ENCODE results near the gene KCNJ16.

KCNJ16 gene

GRCh38 chr17:70106551-70106950 lies 31.5 kb downstream of the KCNJ16 start:
- Histone ChIP-seq H3K4me1 (ENCODE audit: insufficient read depth, insufficient read length) (no peaks in the 10 kb centered on the region), H3K9ac (ENCODE audit: insufficient read length, low read depth) (no peak overlapping the region), H3K9me3 (ENCODE audit: insufficient read depth, low read length) (no peaks in the 10 kb centered on the region), H3K36me3 (ENCODE audit: insufficient read depth, insufficient read length, low read length) (no peaks in the 10 kb centered on the region), H3K4me3 (ENCODE audit: insufficient read length, low read depth) (no peak overlapping the region), H3K27me3 (ENCODE audit: insufficient read depth, insufficient read length) (no peaks in the 10 kb centered on the region)
- TF ChIP-seq YY1 (IDR thresholded peaks at IDR 0.05; ENCODE audit: insufficient read depth, insufficient read length) (no peak), SUZ12 (IDR thresholded peaks at IDR 0.05; ENCODE audit: extremely low read depth, insufficient read depth, insufficient read length) (no peak), ZNF274 (IDR thresholded peaks at IDR 0.05; ENCODE audit: low read depth, low read length) (no peak)
- no peak for DNase-seq (ENCODE audit: low read depth, low spot score)

DNA sequence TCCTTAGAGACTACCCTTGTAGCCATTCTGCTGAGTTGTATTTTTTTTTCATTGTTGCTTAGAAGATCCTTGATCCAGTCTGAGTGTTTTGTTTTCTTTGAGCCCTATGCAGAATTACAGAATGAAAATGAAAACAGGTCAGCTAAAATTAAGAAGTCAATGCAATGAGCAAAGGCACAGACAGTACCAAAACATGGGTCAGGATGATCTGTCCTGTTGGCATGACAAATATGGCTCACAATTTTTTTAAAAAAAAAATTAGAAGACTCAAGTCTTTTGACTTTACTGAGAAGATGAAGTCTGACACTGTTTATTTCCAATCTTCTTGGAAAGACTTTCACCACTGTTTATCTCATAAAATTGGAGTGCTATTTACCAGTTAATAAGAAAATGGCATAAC lies 32.4 kb downstream of the KCNJ16 start:
- Histone ChIP-seq H3K4me3 (ENCODE audit: insufficient read length, low read depth) (no peak overlapping the region), H3K9me3 (ENCODE audit: insufficient read depth, low read length) (no peaks in the 10 kb centered on the region), H3K9ac (ENCODE audit: insufficient read length, low read depth) (no peak overlapping the region), H3K27me3 (ENCODE audit: insufficient read depth, insufficient read length) (no peaks in the 10 kb centered on the region), H3K4me1 (ENCODE audit: insufficient read depth, insufficient read length) (no peaks in the 10 kb centered on the region), H3K36me3 (ENCODE audit: insufficient read depth, insufficient read length, low read length) (no peaks in the 10 kb centered on the region)
- TF ChIP-seq ZNF274 (IDR thresholded peaks at IDR 0.05; ENCODE audit: low read depth, low read length) (no peak), SUZ12 (IDR thresholded peaks at IDR 0.05; ENCODE audit: extremely low read depth, insufficient read depth, insufficient read length) (no peak), YY1 (IDR thresholded peaks at IDR 0.05; ENCODE audit: insufficient read depth, insufficient read length) (no peak)
- DNase-seq (ENCODE audit: low read depth, low spot score) = no peak

DNA sequence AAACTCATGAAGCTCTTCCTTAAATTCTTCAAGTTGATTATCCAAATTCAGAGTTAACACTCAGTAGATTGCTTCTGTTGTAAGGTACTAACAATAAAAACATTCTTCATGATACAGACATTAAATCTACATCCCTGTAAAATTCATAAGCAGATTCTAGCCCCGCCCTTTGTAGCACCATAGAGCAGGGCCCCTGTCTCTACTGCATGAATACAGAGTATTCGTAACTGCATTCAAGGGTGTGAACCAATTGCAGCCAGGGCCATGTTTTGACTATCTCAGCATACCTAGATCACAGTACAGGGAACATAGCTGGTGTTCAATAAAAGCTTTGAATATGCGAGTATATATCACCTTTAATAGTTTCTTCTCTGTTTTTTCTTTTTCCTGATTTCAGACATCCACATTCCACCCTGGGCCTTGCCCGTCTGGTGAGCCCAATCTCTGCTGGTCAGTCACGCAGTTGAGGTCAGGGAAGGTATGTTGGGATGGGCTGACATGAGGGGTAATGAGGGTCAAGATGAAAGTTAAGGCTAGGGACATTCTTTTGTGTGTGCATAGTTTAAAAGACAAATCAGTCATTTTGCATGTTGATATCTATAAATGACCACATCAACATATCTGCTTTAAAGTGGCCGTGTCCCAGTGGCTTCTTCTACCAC lies 33.0 kb downstream of the KCNJ16 start:
- Histone ChIP-seq H3K27me3 (ENCODE audit: insufficient read depth, insufficient read length) (no peaks in the 10 kb centered on the region), H3K4me1 (ENCODE audit: insufficient read depth, insufficient read length) (no peaks in the 10 kb centered on the region), H3K36me3 (ENCODE audit: insufficient read depth, insufficient read length, low read length) (no peaks in the 10 kb centered on the region)

GRCh38 chr17:70109497-70109896 lies 34.5 kb downstream of the KCNJ16 start:
- no peak overlapping the region for H3K9ac ChIP-seq (ENCODE audit: insufficient read length, low read depth)
- H3K4me1 ChIP-seq (ENCODE audit: insufficient read depth, insufficient read length) = no peaks in the 10 kb centered on the region
- TF ChIP-seq YY1 (IDR thresholded peaks at IDR 0.05; ENCODE audit: insufficient read depth, insufficient read length) (no peak), ZNF274 (IDR thresholded peaks at IDR 0.05; ENCODE audit: low read depth, low read length) (no peak), SUZ12 (IDR thresholded peaks at IDR 0.05; ENCODE audit: extremely low read depth, insufficient read depth, insufficient read length) (no peak)
- no peaks in the 10 kb centered on the region for H3K27me3 ChIP-seq (ENCODE audit: insufficient read depth, insufficient read length)
- no peaks in the 10 kb centered on the region for H3K36me3 ChIP-seq (ENCODE audit: insufficient read depth, insufficient read length, low read length)
- H3K4me3 ChIP-seq (ENCODE audit: insufficient read length, low read depth) = no peak overlapping the region
- no peaks in the 10 kb centered on the region for H3K9me3 ChIP-seq (ENCODE audit: insufficient read depth, low read length)
- DNase-seq (ENCODE audit: low read depth, low spot score) = no peak

More for the DNA sequence above, 33.0 kb downstream of the KCNJ16 start:
- no peak for DNase-seq (ENCODE audit: low read depth, low spot score)
- Histone ChIP-seq H3K9ac (ENCODE audit: insufficient read length, low read depth) (no peak overlapping the region), H3K4me3 (ENCODE audit: insufficient read length, low read depth) (no peak overlapping the region), H3K9me3 (ENCODE audit: insufficient read depth, low read length) (no peaks in the 10 kb centered on the region)
- TF ChIP-seq ZNF274 (IDR thresholded peaks at IDR 0.05; ENCODE audit: low read depth, low read length) (no peak), YY1 (IDR thresholded peaks at IDR 0.05; ENCODE audit: insufficient read depth, insufficient read length) (no peak), SUZ12 (IDR thresholded peaks at IDR 0.05; ENCODE audit: extremely low read depth, insufficient read depth, insufficient read length) (no peak)

- H3K4me1 ChIP-seq (ENCODE audit: insufficient read depth, insufficient read length) = no peaks in the 10 kb centered on the region
- H3K27me3 ChIP-seq (ENCODE audit: insufficient read depth, insufficient read length) = no peaks in the 10 kb centered on the region
- no peak for TF ChIP-seq ZNF274 (IDR thresholded peaks at IDR 0.05; ENCODE audit: low read depth, low read length)
- no peaks in the 10 kb centered on the region for H3K9me3 ChIP-seq (ENCODE audit: insufficient read depth, low read length)
- no peaks in the 10 kb centered on the region for H3K36me3 ChIP-seq (ENCODE audit: insufficient read depth, insufficient read length, low read length)
- no peak overlapping the region for H3K9ac ChIP-seq (ENCODE audit: insufficient read length, low read depth)
- H3K4me3 ChIP-seq (ENCODE audit: insufficient read length, low read depth) = no peak overlapping the region
- no peak for DNase-seq (ENCODE audit: low read depth, low spot score)
These were observed 35.4 kb downstream of the KCNJ16 start for GRCh38 chr17:70110443-70110880.

- no peak overlapping the region for H3K4me3 ChIP-seq (ENCODE audit: insufficient read length, low read depth)
- no peak overlapping the region for H3K9ac ChIP-seq (ENCODE audit: insufficient read length, low read depth)
- no peaks in the 10 kb centered on the region for H3K4me1 ChIP-seq (ENCODE audit: insufficient read depth, insufficient read length)
- no peaks in the 10 kb centered on the region for H3K27me3 ChIP-seq (ENCODE audit: insufficient read depth, insufficient read length)
- no peaks in the 10 kb centered on the region for H3K36me3 ChIP-seq (ENCODE audit: insufficient read depth, insufficient read length, low read length)
- TF ChIP-seq YY1 (IDR thresholded peaks at IDR 0.05; ENCODE audit: insufficient read depth, insufficient read length) (no peak), SUZ12 (IDR thresholded peaks at IDR 0.05; ENCODE audit: extremely low read depth, insufficient read depth, insufficient read length) (no peak), ZNF274 (IDR thresholded peaks at IDR 0.05; ENCODE audit: low read depth, low read length) (no peak)
- no peak for DNase-seq (ENCODE audit: low read depth, low spot score)
- no peaks in the 10 kb centered on the region for H3K9me3 ChIP-seq (ENCODE audit: insufficient read depth, low read length)
These were observed 36.2 kb downstream of the KCNJ16 start for GRCh38 chr17:70111201-70111600.

GRCh38 chr17:70114405-70114804 lies 39.4 kb downstream of the KCNJ16 start:
- H3K27me3 ChIP-seq (ENCODE audit: insufficient read depth, insufficient read length) = no peaks in the 10 kb centered on the region
- no peak for DNase-seq (ENCODE audit: low read depth, low spot score)
- H3K4me1 ChIP-seq (ENCODE audit: insufficient read depth, insufficient read length) = no peaks in the 10 kb centered on the region
- peaks cover 7% of the 10 kb centered on the region; the same call in 1 of the 2 replicates for H3K9me3 ChIP-seq (ENCODE audit: insufficient read depth, low read length)
- H3K9ac ChIP-seq (ENCODE audit: insufficient read length, low read depth) = no peak overlapping the region
- TF ChIP-seq YY1 (IDR thresholded peaks at IDR 0.05; ENCODE audit: insufficient read depth, insufficient read length) = no peak
- no peak for TF ChIP-seq SUZ12 (IDR thresholded peaks at IDR 0.05; ENCODE audit: extremely low read depth, insufficient read depth, insufficient read length)
- TF ChIP-seq ZNF274 (IDR thresholded peaks at IDR 0.05; ENCODE audit: low read depth, low read length) = no peak
- no peak overlapping the region for H3K4me3 ChIP-seq (ENCODE audit: insufficient read length, low read depth)
- no peaks in the 10 kb centered on the region for H3K36me3 ChIP-seq (ENCODE audit: insufficient read depth, insufficient read length, low read length)

Measured in NT2/D1 (cell line).